GM04503 (cell line): ENCODE data around the gene MLLT3.
A peak's percentile ranks its signal among the peaks of the same experiment; 100 is the strongest.

Experiments
- DNase-seq: peaks from one replicate; pipeline ENCODE4 v3.0.0-alpha.2; 2012; ENCODE audit warnings: low read depth

Gene MLLT3

DNA sequence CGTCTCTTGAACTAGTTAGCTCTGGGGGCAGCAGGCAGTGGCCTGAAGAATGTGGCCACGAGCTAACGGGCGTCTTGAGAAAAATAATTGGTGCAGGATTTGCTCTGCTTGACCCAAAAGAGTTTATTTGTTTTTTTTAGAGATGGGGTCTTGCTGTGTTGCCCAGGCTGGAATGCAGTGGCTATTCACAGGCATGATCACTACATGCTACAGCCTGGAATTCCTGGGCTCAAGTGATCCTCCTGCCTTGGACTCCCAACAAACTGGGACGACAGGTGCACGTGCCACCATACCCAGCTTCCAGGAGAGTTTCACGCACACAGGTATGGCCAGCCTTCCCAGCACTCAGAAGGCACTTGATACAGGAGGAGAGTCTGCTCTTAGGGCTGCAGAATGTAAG, 203.8 kb downstream of the MLLT3 start:
- no peak for DNase-seq

DNA sequence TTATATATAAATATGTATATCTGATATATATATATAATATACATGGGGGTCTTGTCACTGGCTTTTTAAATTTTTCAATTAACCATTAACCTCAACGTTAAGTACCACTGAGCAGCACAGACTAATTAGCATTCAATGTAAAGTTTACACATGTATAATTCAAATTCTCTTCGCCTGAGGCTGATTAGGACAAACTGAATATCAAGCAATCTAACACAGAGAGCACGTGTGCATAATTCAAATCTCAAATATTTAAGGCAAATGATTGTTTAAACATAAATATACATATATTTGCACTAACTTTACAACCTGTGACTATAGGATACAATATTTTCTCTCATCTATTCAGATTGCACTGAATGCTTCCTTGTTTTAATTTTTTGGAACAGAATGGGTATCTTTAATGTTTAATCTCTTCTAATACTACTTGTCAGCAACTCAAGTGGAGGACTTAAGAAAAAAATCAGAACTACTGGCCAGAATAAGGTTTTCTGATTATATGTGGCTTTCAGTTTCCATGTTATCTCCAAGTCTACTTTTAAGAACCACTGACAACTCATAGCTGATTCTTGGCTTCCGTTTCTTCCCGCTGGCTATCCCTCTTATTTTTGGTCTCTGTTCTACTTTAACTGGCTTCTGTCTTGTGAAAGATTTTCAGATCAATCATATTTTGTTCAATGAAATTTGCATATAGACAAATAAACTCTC, 204.8 kb downstream of the MLLT3 start:
- DNase-seq: no peak

DNA sequence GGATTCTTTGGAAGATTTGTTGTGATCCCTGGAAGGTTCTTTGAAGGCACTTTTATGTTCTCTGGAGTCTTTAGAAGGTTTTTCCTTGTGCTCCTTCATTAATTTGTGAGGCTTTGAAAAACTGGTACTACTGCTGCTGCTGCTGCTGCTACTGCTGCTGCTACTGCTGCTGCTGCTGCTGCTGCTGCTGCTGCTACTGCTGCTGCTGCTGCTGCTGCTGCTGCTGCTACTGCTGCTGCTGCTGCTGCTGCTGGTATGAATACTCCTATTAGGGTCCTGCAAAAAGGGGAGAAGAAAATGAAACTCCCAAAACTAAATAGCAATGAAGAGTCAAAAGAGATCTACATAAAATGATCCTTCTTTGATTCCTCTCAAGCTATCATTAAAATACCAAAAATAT, 208.1 kb downstream of the MLLT3 start:
- no peak for DNase-seq

DNA sequence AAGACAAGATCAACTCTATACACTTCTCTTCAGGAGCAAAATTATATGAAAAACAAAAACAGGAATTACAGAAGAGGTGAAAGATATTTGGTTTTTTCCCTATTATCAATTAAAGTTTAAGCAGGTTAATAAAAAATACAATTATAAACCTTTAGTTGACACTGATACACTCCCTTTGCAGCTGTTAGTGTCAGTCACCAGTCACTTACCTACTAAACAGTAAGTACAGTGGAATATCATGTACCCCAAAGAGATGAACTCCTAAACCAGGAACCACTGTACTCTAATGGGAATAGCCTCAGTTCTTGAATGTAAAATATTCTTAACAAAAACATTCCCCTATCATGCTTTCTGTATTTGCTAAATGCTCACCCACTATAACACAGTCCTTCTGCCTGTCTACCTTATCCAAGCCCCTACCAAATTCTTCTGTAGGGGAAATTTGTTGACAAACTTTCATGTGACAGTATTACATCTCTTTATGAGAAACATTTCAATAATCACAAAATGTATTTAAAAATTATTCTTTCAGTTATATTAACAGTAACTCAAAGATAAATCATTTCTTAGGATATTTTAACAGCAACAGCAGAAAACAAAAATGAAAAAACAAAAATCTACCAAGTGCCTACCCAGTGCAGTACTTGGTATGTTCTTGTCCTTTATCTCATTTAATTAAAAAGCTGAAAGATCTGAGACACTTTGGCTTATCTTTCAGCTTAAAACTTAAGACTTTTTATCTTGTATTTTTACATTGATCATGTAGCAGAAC, 212.8 kb downstream of the MLLT3 start:
- DNase-seq: no peak

DNA sequence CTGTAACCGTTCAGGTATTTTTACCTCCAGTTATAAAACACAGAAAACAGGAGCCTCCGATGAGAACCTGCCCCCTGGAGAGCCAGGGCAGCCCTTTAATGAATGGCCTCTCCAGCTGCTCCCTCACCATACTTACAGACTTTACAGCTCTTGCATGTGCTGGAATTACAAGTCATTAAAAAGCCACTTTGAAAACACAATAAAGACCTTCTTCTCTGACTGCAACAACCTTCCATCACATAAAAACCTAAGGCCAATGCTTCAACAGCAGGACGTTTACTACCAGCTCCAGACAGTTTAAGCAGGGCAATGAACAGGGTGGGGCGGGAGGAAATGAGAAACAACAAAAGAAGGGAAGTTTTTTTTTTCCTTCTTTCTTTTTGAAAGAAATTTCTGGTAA, 213.8 kb downstream of the MLLT3 start:
- no peak for DNase-seq

DNA sequence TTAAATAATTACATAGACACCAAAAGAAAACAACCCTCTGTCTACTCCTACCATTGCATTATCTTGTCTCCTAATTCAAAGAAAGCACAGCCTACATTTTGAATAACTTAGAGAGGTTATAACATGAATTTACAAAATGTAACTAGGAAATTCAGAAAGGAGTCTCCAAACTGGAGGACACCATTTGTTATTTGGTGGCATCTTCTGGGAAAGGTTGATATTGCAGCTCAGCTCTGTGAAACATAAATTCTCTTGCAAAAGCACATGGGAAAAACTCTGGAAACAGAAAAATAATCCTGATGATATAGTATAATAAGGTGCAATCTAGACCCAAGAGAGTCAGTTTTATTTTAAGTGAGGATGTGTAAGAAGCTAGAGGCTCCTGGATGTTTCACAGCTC, 215.3 kb downstream of the MLLT3 start:
- no peak for DNase-seq

DNA sequence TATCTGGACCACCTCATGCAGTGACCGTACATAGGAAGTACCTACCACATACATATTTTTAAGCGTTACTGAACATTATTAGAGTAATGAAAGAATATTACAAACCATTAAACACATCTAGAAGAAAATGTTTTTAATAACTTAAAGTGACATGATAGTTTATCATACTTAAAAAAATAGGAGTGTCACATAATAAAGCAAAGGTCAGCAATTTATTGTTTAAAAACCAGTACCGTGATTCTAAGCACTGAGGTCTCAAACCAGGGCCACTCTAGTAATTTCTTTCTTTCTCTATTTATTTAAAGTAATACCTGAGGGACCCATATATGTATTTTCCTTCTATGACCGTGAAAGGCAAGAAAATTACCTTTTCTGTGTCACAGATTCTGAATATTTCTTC, 216.0 kb downstream of the MLLT3 start:
- no peak for DNase-seq

DNA sequence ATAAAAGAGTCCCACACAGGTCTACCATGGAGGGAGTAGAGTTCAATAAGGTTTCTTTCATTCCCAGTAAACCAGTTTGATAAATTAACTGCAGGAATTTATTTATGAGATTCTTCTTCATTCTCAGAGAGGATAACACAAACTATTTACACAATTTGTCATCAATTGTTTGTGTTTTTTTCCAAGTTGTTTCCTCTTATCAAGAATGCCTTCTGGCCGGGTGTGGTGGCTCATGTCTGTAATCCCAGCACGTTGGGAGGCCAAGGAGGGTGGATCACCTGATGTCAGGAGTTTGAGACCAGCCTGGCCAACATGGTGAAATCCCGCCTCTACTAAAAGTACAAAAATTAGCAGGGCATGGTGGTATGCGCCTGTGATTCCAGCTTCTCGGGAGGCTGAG, 216.7 kb downstream of the MLLT3 start:
- no peak for DNase-seq

DNA sequence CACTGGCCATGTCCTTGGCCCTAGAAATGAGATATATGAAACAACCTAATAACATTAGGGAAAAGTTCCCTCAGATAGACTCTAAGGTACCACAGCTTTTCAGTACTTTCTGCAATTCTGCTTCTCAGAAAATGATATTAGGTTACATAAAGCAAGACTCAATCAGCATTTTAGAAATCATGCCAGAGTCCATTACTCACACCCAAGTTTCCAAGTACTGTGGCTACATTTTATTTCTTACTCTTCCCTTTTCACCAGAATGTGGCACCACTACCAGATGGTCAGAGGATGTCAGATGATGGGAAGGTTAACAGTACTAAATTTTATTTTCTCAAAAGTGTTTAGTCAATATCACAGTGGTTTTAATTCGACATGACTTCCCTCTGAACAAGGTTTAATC, 217.2 kb downstream of the MLLT3 start:
- peak; percentile 1 for DNase-seq

DNA sequence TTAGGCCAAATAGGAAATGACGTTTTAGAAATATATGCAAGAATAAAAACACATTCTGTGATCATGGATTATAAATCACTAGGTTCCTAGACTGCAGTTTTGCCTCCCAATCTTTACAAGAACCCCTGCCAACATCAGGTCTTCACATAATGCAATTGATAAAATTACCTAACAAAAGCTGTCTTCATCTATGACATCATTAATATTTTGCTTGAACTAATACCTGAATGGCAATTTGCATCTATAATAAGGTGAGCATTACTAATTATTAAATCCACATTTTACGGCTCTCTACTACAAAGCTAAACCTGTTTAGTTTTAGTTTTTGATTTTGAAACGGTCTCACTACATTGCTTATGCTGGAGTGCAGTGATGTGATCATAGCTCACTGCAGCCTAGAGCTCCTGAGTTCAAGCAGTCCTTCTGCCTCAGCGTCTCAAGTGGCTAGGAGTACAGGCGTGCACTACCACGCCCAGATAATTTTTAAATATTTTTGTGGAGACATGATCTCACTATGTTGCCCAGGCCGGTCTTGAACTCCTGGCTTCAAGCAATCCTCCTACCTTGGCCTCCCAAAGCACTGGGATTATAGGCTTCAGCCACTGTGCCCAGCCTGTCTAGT, 218.0 kb downstream of the MLLT3 start:
- no peak for DNase-seq

DNA sequence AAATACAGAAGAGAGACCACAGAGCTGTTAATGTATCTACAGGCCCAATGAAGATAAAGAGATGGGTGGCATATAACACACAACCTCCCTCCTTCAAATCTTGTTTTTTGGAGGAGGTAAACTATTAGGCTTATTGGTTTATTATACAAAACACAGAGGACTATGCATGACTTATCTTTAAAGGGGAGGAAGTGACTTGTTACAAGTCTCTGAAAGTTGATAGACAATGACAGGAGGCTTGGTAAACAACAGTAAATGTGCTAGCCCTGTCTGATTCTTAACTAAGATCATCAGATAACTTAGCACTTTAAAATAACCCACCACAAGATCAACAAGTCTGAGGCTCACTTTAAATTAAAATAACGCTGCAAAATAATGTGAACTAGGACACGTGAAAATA, 219.0 kb downstream of the MLLT3 start:
- DNase-seq: no peak

DNA sequence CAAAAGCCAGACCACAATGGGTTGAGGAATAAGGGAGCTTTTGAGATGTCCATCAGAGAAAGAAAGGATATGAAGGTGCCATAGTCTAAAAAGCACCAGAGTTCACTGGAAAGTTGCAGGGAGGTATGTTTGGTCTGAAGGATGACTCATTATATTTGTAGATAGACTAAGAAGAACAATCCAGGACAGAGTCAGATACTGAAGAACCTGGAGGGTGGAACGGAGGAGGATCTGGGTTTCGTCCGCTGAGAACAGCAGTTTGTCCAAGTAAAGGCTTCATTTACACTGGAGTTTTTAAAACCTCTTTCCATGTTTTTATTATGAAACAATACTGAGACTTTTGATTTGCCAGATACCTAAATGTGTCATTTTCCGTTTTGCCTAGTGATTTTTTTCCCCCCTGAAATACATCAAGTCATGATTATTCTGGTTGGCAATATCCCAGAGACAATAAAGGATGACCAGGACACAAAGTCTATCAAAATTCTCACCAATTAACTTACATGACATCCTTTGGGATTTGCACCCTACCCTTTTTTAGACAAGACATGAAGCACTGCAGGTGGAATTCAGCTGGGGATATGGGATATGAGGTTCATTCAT, 219.9 kb downstream of the MLLT3 start:
- no peak for DNase-seq

DNA sequence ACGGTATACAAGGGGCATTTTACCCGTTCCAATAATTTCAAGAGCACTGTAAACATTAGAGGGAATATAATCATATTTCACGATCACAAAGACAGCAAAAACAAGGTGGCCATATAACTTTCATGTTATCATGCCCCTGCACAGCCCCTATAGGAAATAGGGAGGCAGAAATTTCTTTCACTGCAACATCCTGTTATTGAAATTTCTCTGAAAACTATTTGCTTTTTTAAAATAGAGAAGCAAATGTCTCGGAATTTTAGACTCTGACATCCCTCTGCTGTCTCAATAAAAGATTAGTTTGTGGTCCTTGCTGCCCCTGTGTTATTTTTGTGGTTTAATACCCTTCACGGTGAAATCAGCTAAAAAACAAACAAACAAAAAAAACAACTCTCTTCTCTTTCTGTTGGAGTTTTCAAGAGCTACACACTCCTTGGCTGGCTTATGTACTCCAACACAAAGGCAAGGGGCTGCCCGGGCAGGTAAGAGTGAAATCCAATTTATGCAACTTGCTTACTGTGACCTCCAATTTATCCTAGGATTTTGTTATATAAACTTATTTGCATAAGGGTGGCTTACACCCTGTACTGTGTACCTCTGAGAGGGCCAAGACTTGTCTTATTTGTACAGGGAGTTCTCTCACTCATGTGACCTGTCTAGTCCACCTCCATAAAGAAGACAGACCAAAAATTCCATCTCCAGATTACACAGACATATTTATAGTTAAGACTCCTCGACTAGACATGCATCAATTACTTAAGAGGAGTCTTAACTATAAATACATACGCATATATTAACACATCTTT, 223.6 kb downstream of the MLLT3 start:
- no peak for DNase-seq

DNA sequence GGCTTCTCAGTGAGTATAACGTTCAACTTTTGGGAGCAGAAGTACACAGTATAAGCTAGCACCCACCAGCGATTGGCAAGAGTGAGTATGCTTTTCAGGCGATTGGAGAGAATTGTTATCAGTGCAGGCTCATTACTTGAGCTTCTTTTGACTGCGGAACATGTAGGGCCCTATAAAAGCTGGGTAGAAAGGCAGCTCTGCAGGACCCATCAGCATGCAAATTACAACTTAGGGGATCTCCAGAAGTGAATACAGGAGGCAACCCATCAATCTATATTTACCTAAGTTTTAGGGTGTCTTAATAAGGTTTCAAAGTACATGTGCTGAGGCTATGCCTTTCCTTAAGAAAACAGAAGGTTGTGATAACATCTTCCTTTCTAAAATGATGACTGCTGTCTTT, 225.0 kb downstream of the MLLT3 start:
- no peak for DNase-seq

DNA sequence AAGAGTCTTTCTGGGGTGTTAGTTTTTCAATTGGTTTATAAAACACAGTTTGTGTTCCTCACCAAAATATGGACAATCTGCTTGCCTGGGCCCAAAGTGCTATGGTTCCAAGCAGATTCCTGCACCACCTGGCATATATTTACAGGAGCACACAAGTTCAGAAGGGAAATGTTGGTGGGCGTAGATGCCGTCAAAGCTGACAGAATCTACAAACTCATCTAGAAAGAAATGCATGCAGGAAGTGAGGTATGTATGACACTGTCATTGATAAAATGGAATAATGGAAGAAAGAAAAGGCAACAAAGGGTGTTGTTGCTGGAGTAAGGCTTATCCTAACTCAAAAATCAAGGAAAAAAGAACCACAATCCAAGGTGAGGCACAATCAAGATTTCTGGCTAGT, 225.8 kb downstream of the MLLT3 start:
- DNase-seq: no peak

DNA sequence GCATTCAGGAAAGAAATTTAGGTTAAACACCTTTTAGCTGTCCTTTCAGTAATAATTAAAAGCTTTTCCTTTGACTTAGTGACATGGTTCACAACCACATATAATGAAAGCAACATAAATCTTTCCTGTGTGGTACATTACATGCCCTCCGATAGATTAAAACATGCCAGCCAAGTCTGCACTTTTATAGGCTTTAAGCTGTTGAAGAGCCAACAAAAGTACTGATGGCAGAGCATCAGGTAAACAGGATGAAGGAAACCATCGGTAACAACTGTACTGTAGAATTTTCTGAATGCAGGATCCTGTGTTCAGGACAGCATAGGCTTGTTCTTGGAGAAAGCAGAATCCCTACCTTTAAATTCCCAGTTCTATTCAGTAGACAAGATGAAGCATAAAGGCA, 226.6 kb downstream of the MLLT3 start:
- no peak for DNase-seq

DNA sequence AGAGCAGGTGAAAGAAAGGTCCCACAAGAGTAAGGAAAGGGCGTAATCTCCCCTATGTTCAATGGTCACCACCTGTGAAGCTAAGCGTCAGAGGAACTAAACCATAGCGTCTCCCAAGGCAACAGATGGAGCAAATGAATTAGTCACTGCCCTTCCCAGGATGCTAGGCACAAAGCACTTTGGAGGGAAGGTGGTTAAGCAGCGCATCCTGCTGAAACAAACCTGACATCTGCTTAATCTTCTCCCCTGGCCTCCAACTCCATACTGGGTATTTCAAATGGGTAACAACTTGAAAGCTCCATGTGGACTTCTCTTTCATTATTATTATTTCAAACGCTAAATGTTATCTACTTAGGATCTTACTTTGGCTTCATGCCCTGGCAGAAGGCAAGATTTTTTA, 227.3 kb downstream of the MLLT3 start:
- no peak for DNase-seq

DNA sequence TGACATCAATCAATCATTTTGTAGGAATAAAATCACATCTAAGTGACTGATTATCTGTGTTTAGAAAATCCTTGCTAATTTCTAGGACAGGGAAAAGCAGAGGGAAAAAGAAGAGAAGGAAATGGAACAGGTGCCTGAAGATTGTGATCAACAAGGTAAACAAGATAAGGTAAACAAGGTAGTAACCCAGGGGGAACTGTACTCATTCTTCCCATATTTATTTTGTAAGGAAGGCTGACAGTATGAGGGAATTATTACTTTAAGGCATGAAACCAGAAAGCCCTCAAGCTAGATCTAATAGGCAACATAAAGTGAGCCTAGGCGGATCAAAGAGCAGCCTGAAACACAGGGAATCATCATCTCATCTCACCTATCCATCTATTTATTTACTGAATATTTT, 231.1 kb downstream of the MLLT3 start:
- no peak for DNase-seq

DNA sequence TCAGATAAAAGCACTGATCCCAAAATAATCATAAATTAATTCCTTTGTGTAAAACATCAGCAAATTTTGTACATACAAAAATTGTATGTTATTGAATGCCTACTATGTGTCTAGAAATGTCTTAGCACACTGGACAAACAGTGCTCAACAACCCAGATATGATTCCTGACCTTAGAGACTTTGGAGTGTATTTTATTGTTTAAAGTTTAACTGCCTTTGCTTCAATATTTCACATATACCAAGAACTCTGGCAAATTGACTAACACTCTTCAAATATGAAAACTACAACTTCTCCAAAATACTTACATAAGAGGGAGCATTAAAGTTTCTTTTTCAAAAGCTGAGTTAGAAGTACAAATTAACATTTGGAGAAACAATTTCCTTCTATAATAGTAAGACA, 231.9 kb downstream of the MLLT3 start:
- DNase-seq: no peak

DNA sequence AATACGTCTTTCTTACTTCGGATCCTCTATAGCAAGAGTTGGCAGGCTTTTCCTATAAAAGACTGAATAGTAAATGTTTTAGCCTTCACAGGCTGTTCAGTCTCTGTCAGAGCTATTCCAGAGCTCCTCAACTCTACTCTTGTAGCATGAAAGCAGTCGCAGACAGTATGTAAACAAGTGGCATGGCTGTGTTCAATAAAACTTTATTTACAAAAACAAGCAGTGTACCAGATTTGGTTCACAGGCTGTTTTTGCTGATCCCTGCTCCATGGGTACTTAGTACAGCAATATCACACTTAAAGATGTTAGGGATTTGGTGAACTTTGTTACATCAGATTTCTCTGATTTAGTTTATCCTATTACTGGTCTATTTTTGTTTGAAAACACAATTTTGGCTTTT, 235.2 kb downstream of the MLLT3 start:
- DNase-seq: no peak

DNA sequence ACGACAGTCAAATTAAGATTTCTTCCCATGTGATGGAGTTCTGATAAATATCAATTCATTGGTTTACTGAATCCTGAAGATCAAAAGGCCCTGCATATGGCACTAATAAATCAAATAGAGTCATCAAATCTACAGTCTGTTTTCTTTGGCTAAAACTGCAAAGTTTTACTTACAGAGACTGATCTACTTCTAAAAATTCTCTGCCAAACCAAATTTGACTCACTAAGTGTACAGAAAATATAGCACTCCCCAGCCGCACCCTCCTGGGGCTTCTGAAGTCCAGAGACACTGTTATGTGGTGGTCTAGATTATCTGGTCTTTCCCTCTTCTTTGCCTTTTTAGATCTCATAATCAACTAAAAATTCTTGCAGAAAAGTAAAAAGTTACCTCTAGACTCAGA, 237.7 kb downstream of the MLLT3 start:
- DNase-seq: no peak

DNA sequence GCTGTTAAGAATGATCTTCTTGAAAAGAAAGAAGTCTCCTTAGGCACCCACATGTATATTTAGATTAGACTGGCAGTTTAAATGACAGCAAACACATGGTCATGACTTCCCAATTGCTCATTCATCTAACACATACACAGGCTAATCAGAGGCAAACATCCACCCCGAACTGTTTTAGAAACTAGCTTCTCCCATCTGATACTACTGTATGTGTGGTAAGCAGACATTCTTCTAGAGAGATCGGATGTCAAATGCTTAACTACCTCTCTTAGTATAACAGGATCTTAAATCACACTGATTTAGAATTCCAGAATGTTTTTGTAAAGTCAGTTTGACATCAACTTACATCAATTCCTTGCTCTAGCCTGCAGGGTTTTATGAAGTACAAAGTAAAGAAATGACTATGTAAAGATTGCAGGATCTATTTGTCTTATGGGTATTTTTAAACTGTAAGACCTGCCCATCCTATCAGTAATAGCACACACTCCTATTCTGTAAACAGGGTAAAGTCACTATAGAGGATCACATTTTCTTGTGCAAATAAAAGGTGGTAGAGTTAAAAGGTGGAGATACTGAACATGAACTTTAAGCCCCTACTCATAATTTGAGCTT, 239.7 kb downstream of the MLLT3 start:
- DNase-seq: no peak
